ENCODE results near the gene CPLX4.

The CPLX4 gene

DNA sequence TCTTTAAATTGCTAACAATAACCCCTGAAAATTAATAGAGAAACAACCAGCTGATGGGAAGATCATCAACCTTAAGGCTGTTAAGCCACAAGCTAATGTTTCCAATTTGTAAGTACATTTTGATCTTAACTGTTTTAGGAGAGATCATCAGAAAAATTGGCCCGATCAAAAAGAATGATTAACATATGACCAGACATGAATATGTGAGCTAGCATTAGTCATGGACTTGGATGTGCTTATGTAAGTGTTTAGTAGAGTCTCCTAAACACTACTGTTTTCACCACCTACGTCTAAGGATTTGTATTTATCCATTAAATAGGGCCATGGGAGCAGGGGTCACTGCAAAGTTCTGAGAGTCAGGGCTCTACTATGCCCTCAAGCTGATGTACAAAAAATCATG, 36.3 kb upstream of the CPLX4 start (continued):
- TF ChIP-seq KLF10 (tag by site-specific recombination; IDR thresholded peaks at IDR 0.05), result no peak
- no peak for TF ChIP-seq ZNF837 (tag by site-specific recombination; IDR thresholded peaks at IDR 0.05)

DNA sequence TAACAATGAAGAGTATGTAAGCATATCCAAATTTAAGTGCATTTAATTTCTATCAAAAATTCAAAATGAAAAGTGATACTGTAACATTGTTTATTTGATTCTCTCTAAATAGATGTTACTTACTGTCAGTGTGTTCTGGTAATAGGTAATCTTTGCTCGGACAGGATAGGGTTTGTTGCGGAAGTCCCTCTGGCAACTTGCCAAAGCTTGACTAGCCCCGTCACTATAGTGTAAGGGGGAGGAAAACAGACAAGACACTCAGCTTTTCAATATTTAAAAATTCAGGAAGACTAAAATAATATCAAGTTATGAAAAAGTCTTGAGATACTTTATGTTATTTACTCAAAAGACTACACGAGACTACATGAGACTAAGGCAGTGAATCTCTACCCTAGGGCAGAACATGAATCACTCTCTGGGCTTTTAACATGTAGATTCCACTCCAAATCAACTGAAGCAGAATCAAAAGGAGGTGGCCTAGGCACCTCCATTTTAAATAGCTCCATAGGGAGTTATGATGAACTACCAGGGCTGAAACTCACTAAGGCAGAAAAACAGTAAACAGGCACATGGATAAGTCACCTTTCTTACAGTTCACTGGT, 34.7 kb upstream of the CPLX4 start:
- TF ChIP-seq, protein P1, sequence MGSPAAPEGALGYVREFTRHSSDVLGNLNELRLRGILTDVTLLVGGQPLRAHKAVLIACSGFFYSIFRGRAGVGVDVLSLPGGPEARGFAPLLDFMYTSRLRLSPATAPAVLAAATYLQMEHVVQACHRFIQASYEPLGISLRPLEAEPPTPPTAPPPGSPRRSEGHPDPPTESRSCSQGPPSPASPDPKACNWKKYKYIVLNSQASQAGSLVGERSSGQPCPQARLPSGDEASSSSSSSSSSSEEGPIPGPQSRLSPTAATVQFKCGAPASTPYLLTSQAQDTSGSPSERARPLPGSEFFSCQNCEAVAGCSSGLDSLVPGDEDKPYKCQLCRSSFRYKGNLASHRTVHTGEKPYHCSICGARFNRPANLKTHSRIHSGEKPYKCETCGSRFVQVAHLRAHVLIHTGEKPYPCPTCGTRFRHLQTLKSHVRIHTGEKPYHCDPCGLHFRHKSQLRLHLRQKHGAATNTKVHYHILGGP (tag by site-specific recombination; IDR thresholded peaks at IDR 0.05), result no peak
- no peak for TF ChIP-seq ZNF140 (tag by site-specific recombination; IDR thresholded peaks at IDR 0.05)
- no peak for TF ChIP-seq YY1 (tag by site-specific recombination; IDR thresholded peaks at IDR 0.05)
- no peak for TF ChIP-seq GFI1B (tag by site-specific recombination; IDR thresholded peaks at IDR 0.05)
- TF ChIP-seq ZNF747 (tag by site-specific recombination; IDR thresholded peaks at IDR 0.05), result no peak
- TF ChIP-seq ZNF350 (tag by site-specific recombination; IDR thresholded peaks at IDR 0.05), result no peak
- TF ChIP-seq, protein P2, sequence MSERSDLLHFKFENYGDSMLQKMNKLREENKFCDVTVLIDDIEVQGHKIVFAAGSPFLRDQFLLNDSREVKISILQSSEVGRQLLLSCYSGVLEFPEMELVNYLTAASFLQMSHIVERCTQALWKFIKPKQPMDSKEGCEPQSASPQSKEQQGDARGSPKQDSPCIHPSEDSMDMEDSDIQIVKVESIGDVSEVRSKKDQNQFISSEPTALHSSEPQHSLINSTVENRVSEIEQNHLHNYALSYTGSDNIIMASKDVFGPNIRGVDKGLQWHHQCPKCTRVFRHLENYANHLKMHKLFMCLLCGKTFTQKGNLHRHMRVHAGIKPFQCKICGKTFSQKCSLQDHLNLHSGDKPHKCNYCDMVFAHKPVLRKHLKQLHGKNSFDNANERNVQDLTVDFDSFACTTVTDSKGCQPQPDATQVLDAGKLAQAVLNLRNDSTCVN (tag by site-specific recombination; optimal IDR thresholded peaks at IDR 0.05), result no peak
- TF ChIP-seq GLI4 (tag by site-specific recombination; IDR thresholded peaks at IDR 0.05), result no peak
- TF ChIP-seq ZNF302 (tag by site-specific recombination; IDR thresholded peaks at IDR 0.05; ENCODE audit: low read depth), result no peak
- TF ChIP-seq BCL11A (tag by site-specific recombination; IDR thresholded peaks at IDR 0.05; ENCODE audit: low read depth), result no peak
- TF ChIP-seq, protein P3, sequence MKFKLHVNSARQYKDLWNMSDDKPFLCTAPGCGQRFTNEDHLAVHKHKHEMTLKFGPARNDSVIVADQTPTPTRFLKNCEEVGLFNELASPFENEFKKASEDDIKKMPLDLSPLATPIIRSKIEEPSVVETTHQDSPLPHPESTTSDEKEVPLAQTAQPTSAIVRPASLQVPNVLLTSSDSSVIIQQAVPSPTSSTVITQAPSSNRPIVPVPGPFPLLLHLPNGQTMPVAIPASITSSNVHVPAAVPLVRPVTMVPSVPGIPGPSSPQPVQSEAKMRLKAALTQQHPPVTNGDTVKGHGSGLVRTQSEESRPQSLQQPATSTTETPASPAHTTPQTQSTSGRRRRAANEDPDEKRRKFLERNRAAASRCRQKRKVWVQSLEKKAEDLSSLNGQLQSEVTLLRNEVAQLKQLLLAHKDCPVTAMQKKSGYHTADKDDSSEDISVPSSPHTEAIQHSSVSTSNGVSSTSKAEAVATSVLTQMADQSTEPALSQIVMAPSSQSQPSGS (tag by site-specific recombination; IDR thresholded peaks at IDR 0.05; ENCODE audit: low read depth), result no peak
- TF ChIP-seq ZNF560 (tag by site-specific recombination; IDR thresholded peaks at IDR 0.05; ENCODE audit: borderline replicate concordance), result no peak
- TF ChIP-seq, protein P4, sequence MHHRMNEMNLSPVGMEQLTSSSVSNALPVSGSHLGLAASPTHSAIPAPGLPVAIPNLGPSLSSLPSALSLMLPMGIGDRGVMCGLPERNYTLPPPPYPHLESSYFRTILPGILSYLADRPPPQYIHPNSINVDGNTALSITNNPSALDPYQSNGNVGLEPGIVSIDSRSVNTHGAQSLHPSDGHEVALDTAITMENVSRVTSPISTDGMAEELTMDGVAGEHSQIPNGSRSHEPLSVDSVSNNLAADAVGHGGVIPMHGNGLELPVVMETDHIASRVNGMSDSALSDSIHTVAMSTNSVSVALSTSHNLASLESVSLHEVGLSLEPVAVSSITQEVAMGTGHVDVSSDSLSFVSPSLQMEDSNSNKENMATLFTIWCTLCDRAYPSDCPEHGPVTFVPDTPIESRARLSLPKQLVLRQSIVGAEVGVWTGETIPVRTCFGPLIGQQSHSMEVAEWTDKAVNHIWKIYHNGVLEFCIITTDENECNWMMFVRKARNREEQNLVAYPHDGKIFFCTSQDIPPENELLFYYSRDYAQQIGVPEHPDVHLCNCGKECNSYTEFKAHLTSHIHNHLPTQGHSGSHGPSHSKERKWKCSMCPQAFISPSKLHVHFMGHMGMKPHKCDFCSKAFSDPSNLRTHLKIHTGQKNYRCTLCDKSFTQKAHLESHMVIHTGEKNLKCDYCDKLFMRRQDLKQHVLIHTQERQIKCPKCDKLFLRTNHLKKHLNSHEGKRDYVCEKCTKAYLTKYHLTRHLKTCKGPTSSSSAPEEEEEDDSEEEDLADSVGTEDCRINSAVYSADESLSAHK (tag by site-specific recombination; IDR thresholded peaks at IDR 0.05), result no peak
- no peak for TF ChIP-seq EGR2 (tag by site-specific recombination; IDR thresholded peaks at IDR 0.05; ENCODE audit: low read depth)
- H3K9me3 ChIP-seq (ENCODE audit: control insufficient read depth, insufficient read depth, low read depth, low read length), result no peaks in the 10 kb centered on the region
- H3K36me3 ChIP-seq (ENCODE audit: control insufficient read depth in 2 of 2, insufficient read depth in 1 of 2, low read length in 2 of 2), result peaks cover 68 to 74% of the 10 kb centered on the region in 2 experiments
- H3K27ac ChIP-seq (ENCODE audit: extremely low read depth, low read depth, low read length), result no peak overlapping the region
- CTCF ChIA-PET, result interaction anchor here (0.5 to 6.0 kb wide), 2 partner anchors 49 to 1196 kb away, joined by 6 to 39 read pairs; no protein-coding TSS in a partner anchor
- POLR2A ChIA-PET, result no interaction called here
- H3K4me3 ChIP-seq (ENCODE audit: low read depth, low read length), result no peak overlapping the region
- peaks cover 8% of the 10 kb centered on the region for H3K4me1 ChIP-seq (ENCODE audit: control insufficient read depth, insufficient read depth, low read length)

DNA sequence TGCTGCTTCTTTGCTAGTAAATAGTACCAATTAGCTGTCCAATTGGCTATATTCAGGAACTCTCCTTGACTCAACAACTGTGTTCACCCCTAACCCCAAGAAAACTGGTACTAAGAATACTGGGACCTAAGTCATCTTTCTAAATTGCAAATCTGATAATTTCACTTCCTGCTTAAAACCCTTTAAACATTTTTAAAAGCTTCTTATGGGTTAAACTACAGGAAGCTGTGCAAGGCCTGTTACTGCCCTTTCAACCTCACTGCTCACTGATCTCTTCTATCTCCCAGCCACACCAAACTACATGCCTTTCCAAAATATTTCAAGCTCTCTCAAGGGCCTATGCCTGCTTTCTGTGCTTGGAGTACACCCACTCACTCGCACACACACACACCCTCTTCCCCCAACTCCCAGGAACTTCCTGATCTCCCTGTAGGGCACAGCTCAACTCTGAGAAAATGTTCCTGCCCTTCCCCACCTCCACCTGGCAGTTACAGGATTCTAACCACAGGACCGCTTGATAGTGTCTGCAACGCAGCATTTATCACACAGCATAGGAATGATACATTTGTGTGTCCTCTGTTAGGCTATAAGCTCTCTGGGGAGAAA, 33.9 kb upstream of the CPLX4 start:
- ChIA-PET CTCF (interaction anchor here (0.5 to 6.0 kb wide), 3 partner anchors 22 to 1197 kb away, joined by 3 to 39 read pairs (median 6); no protein-coding TSS in a partner anchor), POLR2A (no interaction called here)
- H3K36me3 ChIP-seq (ENCODE audit: control insufficient read depth in 2 of 2, insufficient read depth in 1 of 2, low read length in 2 of 2), result peaks cover 75 to 82% of the 10 kb centered on the region in 2 experiments
- H3K4me3 ChIP-seq (ENCODE audit: low read depth, low read length), result no peak overlapping the region
- H3K4me1 ChIP-seq (ENCODE audit: control insufficient read depth, insufficient read depth, low read length), result peaks cover 6% of the 10 kb centered on the region
- H3K27ac ChIP-seq (ENCODE audit: extremely low read depth, low read depth, low read length), result no peak overlapping the region
- no peaks in the 10 kb centered on the region for H3K9me3 ChIP-seq (ENCODE audit: control insufficient read depth, insufficient read depth, low read depth, low read length)
- TF ChIP-seq EGR2 (tag by site-specific recombination; IDR thresholded peaks at IDR 0.05; ENCODE audit: low read depth), result 0 out of 2 replicates have a peak, but pooled peaks have one; percentile 12
- TF ChIP-seq ZFHX2 (tag by site-specific recombination; conservative IDR thresholded peaks at IDR 0.05), result 0 out of 2 replicates have a peak, but pooled peaks have one; percentile 24
- TF ChIP-seq, protein P5, sequence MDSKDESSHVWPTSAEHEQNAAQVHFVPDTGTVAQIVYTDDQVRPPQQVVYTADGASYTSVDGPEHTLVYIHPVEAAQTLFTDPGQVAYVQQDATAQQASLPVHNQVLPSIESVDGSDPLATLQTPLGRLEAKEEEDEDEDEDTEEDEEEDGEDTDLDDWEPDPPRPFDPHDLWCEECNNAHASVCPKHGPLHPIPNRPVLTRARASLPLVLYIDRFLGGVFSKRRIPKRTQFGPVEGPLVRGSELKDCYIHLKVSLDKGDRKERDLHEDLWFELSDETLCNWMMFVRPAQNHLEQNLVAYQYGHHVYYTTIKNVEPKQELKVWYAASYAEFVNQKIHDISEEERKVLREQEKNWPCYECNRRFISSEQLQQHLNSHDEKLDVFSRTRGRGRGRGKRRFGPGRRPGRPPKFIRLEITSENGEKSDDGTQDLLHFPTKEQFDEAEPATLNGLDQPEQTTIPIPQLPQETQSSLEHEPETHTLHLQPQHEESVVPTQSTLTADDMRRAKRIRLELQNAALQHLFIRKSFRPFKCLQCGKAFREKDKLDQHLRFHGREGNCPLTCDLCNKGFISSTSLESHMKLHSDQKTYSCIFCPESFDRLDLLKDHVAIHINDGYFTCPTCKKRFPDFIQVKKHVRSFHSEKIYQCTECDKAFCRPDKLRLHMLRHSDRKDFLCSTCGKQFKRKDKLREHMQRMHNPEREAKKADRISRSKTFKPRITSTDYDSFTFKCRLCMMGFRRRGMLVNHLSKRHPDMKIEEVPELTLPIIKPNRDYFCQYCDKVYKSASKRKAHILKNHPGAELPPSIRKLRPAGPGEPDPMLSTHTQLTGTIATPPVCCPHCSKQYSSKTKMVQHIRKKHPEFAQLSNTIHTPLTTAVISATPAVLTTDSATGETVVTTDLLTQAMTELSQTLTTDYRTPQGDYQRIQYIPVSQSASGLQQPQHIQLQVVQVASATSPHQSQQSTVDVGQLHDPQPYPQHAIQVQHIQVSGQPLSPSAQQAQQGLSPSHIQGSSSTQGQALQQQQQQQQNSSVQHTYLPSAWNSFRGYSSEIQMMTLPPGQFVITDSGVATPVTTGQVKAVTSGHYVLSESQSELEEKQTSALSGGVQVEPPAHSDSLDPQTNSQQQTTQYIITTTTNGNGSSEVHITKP (tag by site-specific recombination; IDR thresholded peaks at IDR 0.05), result no peak
